AG04449 (cell line): ENCODE measurements around the gene FAM228B.

Source experiments
- CTCF ChIA-PET: fragments of 350-600 bp; formaldehyde crosslinking; extraction: SDS; loops from one replicate; lab custom pipeline; 2021; ENCODE audit warnings: antibody characterized with exemption; lab: Yijun Ruan, JAX
- POLR2A ChIA-PET: fragments of 400-600, 350-600 bp; formaldehyde crosslinking; extraction: SDS; loops from one replicate; lab custom pipeline; 2020; ENCODE audit warnings: antibody characterized with exemption, inconsistent platforms; lab: Yijun Ruan, JAX
- DNase-seq: peaks from one replicate; pipeline ENCODE4 v3.0.0-alpha.2; 2010; ENCODE audit warnings: low read depth, low spot score
- H3K4me3 ChIP-seq: 2 replicates; pipeline ENCODE4 v1.5.1; 2011; ENCODE audit warnings: low read depth, mild to moderate bottlenecking, control low read depth, low read length
- CTCF ChIP-seq: IDR thresholded peaks from one replicate; pipeline ENCODE4 v1.5.1; 2011; ENCODE audit warnings: mild to moderate bottlenecking, moderate library complexity, low read length, control low read depth, inconsistent platforms; ENCODE audit not compliant: insufficient read depth; ENCODE audit errors: missing control alignments

FAM228B gene

GRCh38 chr2:24147364-24147763 lies 24.1 kb downstream of the FAM228B start:
- no peak for TF ChIP-seq CTCF
- CTCF ChIA-PET: no interaction called here
- no peak overlapping the region for H3K4me3 ChIP-seq
- DNase-seq: no peak
- POLR2A ChIA-PET: no interaction called here

GRCh38 chr2:24152413-24153197 lies 29.3 kb downstream of the FAM228B start:
- no peak for DNase-seq
- POLR2A ChIA-PET: no interaction called here
- no peak for TF ChIP-seq CTCF
- CTCF ChIA-PET: interaction anchor here (1.2 kb wide), 1 partner anchor 12 kb away, joined by 3 read pairs; no protein-coding TSS in a partner anchor
- H3K4me3 ChIP-seq: no peak overlapping the region

- POLR2A ChIA-PET: no interaction called here
These were observed 30.2 kb downstream of the FAM228B start for GRCh38 chr2:24153478-24153877.

GRCh38 chr2:24158131-24158530 lies 34.9 kb downstream of the FAM228B start:
- no peak for TF ChIP-seq CTCF
- H3K4me3 ChIP-seq: no peak overlapping the region
- CTCF ChIA-PET: no interaction called here
- POLR2A ChIA-PET: no interaction called here
- no peak for DNase-seq

More at GRCh38 chr2:24153478-24153877, 30.2 kb downstream of the FAM228B start:
- no peak for DNase-seq
- CTCF ChIA-PET: interaction anchor here (1.2 kb wide), 1 partner anchor 11 kb away, joined by 3 read pairs; no protein-coding TSS in a partner anchor
- no peak for TF ChIP-seq CTCF
- no peak overlapping the region for H3K4me3 ChIP-seq

- CTCF ChIA-PET: no interaction called here
- TF ChIP-seq CTCF: no peak
- DNase-seq: no peak
- POLR2A ChIA-PET: no interaction called here
- H3K4me3 ChIP-seq: no peak overlapping the region
These were observed 36.4 kb downstream of the FAM228B start for GRCh38 chr2:24159708-24160107.

GRCh38 chr2:24160761-24161160 lies 37.5 kb downstream of the FAM228B start:
- CTCF ChIA-PET: interaction anchor here (1.3 kb wide), 1 partner anchor 38 kb away, joined by 3 read pairs; no protein-coding TSS in a partner anchor
- no peak for DNase-seq
- H3K4me3 ChIP-seq: no peak overlapping the region
- no peak for TF ChIP-seq CTCF
- POLR2A ChIA-PET: no interaction called here
